Heart right ventricle (tissue), 16 donors: ENCODE measurements around the gene CBFA2T3. TPM values are rescaled to one million over a fixed set of nuclear protein-coding genes. Genes with fewer than 3 reads are reported as not detected.

Source experiments
- ATAC-seq, 8 donors: fragments of 200-7000 bp; cut with Tn5 transposase; one replicate each; pipeline ENCODE4 v1.9.1; 2020; ENCODE audit warnings: mild to moderate bottlenecking in 8 of 8, moderate library complexity in 8 of 8, moderate number of reproducible peaks in 1 of 8
- DNase-seq, 2 donors: peaks; one replicate each; pipeline ENCODE4 v3.0.0-alpha.2; 2020
- H3K27ac ChIP-seq, 10 donors: fragments of 200-600 bp; sonication (generic) in 2 of 10; one replicate each; pipeline versions ENCODE4 v1.5.0 to v1.8.0; 2020 to 2022; ENCODE audit warnings: mild to moderate bottlenecking in 3 of 10
- H3K27me3 ChIP-seq, 7 donors: fragments of 200-600 bp; one replicate each; pipeline ENCODE4 v1.8.0; 2021 to 2022; ENCODE audit warnings: mild to moderate bottlenecking in 2 of 7
- H3K36me3 ChIP-seq, 9 donors: fragments of 200-600 bp; sonication (generic) in 1 of 9; one replicate each; pipeline versions ENCODE4 v1.5.0 to v1.8.0; 2020 to 2022; ENCODE audit warnings: mild to moderate bottlenecking in 2 of 9
- H3K4me1 ChIP-seq, 9 donors: fragments of 200-600 bp; sonication (generic) in 1 of 9; one replicate each; pipeline versions ENCODE4 v1.5.0 to v1.8.0; 2020 to 2022; ENCODE audit warnings: mild to moderate bottlenecking in 4 of 9
- H3K4me3 ChIP-seq, 10 donors: fragments of 200-600 bp; sonication (generic) in 2 of 10; one replicate each; pipeline versions ENCODE4 v1.5.0 to v1.8.0; 2020 to 2022; ENCODE audit warnings: mild to moderate bottlenecking in 7 of 10, moderate library complexity in 2 of 10
- H3K9me3 ChIP-seq, 11 donors: fragments of 200-600 bp in 10 of 11; sonication (generic) in 2 of 11; one replicate each; pipeline versions ENCODE4 v1.5.0 to v1.8.0; 2013 to 2022; ENCODE audit warnings: mild to moderate bottlenecking in 2 of 11, control low read depth in 1 of 11, moderate library complexity in 1 of 11
- CTCF ChIP-seq, 9 donors: fragments of 200-600 bp; sonication (generic) in 2 of 9; IDR thresholded peaks; one replicate each; pipeline versions ENCODE4 v1.5.0 to v1.8.0; 2021 to 2022; ENCODE audit warnings: antibody characterized with exemption in 9 of 9, mild to moderate bottlenecking in 5 of 9, moderate library complexity in 1 of 9
- WGBS, 2 donors: extraction: QIAGEN DNeasy Blood & Tissue Kit; methylation state at CpG; one replicate each; pipeline ENCODE4 v1.1.7; 2013; ENCODE audit warnings: inconsistent platforms in 1 of 2; 5-methylcytosine and 5-hydroxymethylcytosine counted together
- intact Hi-C, 10 donors: fragments of 100-400 bp; cut with DNase I; formaldehyde crosslinking; loops; one replicate each; pipeline versions ENCODE4 v1.11.1 to v1.14.2; 2022
- polyA plus RNA-seq, 2 donors: library from polyadenylated mRNA; stranded (reverse); fragments of 200-250 nt; gene quantifications; one replicate each; pipeline ENCODE4 v1.2.3, GENCODE V29; 2013
- total RNA-seq, 10 donors: library from RNA; stranded (reverse); fragmentation: NEBNext Ultra II Directional in 3 of 10; extraction: Animal tissue kit (Norgen Biotek cat#: 25700) in 3 of 10; gene quantifications; one replicate each; pipeline versions ENCODE4 v1.2.1 to v1.2.4, GENCODE V29; 2021 to 2023
- donor health status: Arrhythmogenic right ventricular cardiomyopathy.
- donor health status: ischemic (EF 13 %, LVEDD 7.1; RV severe dilation, severe dysfunction).
- donor health status: healthy with polysubstance abuse.
- donor health status: DM: no; HTN: yes; CAD: no.
- donor health status: DM: no; HTN: no; CAD: no.
- donor health status: ischemic (EF 25% LVEDD 6.9; RV normal size, moderate dysfunction).
- donor health status: ischemic (EF 25% LVEDD 5.7; RV mildly dilated, moderate dysfunction).
- donor health status: healthy.
- donor health status: DM: yes; HTN: yes; CAD: no.
- donor health status: Ischemic cardiomyopathy.
- donor health status: ischemic (EF 35%, LVEDD 5.7; RV mildly dilated, moderate dysfunction).
- donor health status: nonischemic (EF 11% LVEDD 7.7; RV severe dilation, severe dysfunction).
- donor health status: DM: yes; HTN: yes; CAD: no.
- donor health status: PGD.
- donor health status: ischemic (EF 29% LVEDD 5.4; RV normal size, mild dysfunction).
- donor health status: nonischemic (EF 23%, LVEDD 6.1; RV moderate dilation, normal function).

CBFA2T3 gene
- total and polyA plus RNA-seq, 12 donors: 3.1 to 17.6 (median 6.1) TPM

GRCh38 chr16:89023621-89024511 lies 46.9 kb upstream of the CBFA2T3 start:
- no peak for TF ChIP-seq CTCF (IDR thresholded peaks at IDR 0.05)
- H3K9me3 ChIP-seq: peaks cover 0 to 27% (median 16%) of the 10 kb centered on the region in 11 donors
- peaks cover 0 to 66% (median 52%) of the 10 kb centered on the region in 7 donors for H3K27me3 ChIP-seq
- no peak overlapping the region for H3K4me3 ChIP-seq
- peak in 1 of 2 donors; percentile 3 for DNase-seq
- no peaks in the 10 kb centered on the region for H3K36me3 ChIP-seq
- WGBS, 2 donors: 72 to 73% methylated on average over 23 of the region's 23 CpGs
- H3K27ac ChIP-seq: no peak overlapping the region
- intact Hi-C loops: no loop called here
- peak in 1 of 8 donors; percentile 30 for ATAC-seq
- no peaks in the 10 kb centered on the region for H3K4me1 ChIP-seq

GRCh38 chr16:89023151-89023551 lies 46.1 kb upstream of the CBFA2T3 start:
- peaks cover 0 to 27% (median 16%) of the 10 kb centered on the region in 11 donors for H3K9me3 ChIP-seq
- peaks cover 0 to 70% (median 50%) of the 10 kb centered on the region in 7 donors for H3K27me3 ChIP-seq
- no peak overlapping the region for H3K4me3 ChIP-seq
- ATAC-seq: no peak
- WGBS, 2 donors: 90 to 92% methylated on average over 10 of the region's 10 CpGs
- intact Hi-C loops: no loop called here
- H3K4me1 ChIP-seq: no peaks in the 10 kb centered on the region
- H3K36me3 ChIP-seq: no peaks in the 10 kb centered on the region
- TF ChIP-seq CTCF (IDR thresholded peaks at IDR 0.05): no peak
- no peak overlapping the region for H3K27ac ChIP-seq
- DNase-seq: no peak

- H3K27me3 ChIP-seq: peaks cover 0 to 67% (median 49%) of the 10 kb centered on the region in 7 donors
- no peaks in the 10 kb centered on the region for H3K36me3 ChIP-seq
- H3K4me3 ChIP-seq: no peak overlapping the region
- intact Hi-C loops: no loop called here
- TF ChIP-seq CTCF (IDR thresholded peaks at IDR 0.05): no peak
- DNase-seq (no peak), ATAC-seq (no peak)
- no peak overlapping the region for H3K27ac ChIP-seq
- 70 to 73% methylated on average over 25 of the region's 25 CpGs for WGBS, 2 donors
- no peaks in the 10 kb centered on the region for H3K4me1 ChIP-seq
- peaks cover 0 to 24% (median 16%) of the 10 kb centered on the region in 11 donors for H3K9me3 ChIP-seq
These were observed 45.2 kb upstream of the CBFA2T3 start for GRCh38 chr16:89022051-89022836.

GRCh38 chr16:89020925-89021595 lies 44.1 kb upstream of the CBFA2T3 start:
- H3K36me3 ChIP-seq: no peaks in the 10 kb centered on the region
- no peaks in the 10 kb centered on the region for H3K4me1 ChIP-seq
- H3K27me3 ChIP-seq: peaks cover 0 to 67% (median 46%) of the 10 kb centered on the region in 7 donors
- WGBS, 2 donors: 87 to 88% methylated on average over 23 of the region's 23 CpGs
- DNase-seq (no peak), ATAC-seq (no peak)
- intact Hi-C loops: no loop called here
- H3K27ac ChIP-seq: no peak overlapping the region
- peaks cover 0 to 12% (median 7%) of the 10 kb centered on the region in 11 donors for H3K9me3 ChIP-seq
- no peak for TF ChIP-seq CTCF (IDR thresholded peaks at IDR 0.05)
- H3K4me3 ChIP-seq: no peak overlapping the region
